CD4-positive, CD25-positive, alpha-beta regulatory T cell (primary cell): Measurements from ENCODE around the gene SLC6A13. TPM values are rescaled to one million over a fixed set of nuclear protein-coding genes. Genes with fewer than 3 reads are reported as not detected.
"Not testable (repeated sequence)": the region's sequence is repeated elsewhere in the genome, so short reads cannot be mapped to it uniquely, and the experiment has no call there.

Experiments used
- ATAC-seq, 2 donors: fragments of 150-1000 bp; cut with Tn5 transposase; one replicate each; pipeline ENCODE4 v1.10.0; 2021; ENCODE audit warnings: low read depth in 2 of 2, moderate number of reproducible peaks in 2 of 2, moderate library complexity in 1 of 2
- DNase-seq, 3 donors: peaks; one replicate each; pipeline versions ENCODE4 v3.0.0 to v3.0.0-alpha.2; 2012 to 2022; ENCODE audit warnings: mixed read lengths in 1 of 3
- H3K27ac ChIP-seq: one replicate; pipeline ENCODE4 v1.7.0; 2013; ENCODE audit warnings: mild to moderate bottlenecking, low read length; ENCODE audit not compliant: insufficient read depth, poor library complexity, severe bottlenecking
- H3K27me3 ChIP-seq: one replicate; pipeline ENCODE4 v1.7.0; 2013; ENCODE audit warnings: low read length; ENCODE audit not compliant: control insufficient read depth, insufficient read depth
- H3K36me3 ChIP-seq: one replicate; pipeline ENCODE4 v1.7.0; 2013; ENCODE audit warnings: mild to moderate bottlenecking, low read length, moderate library complexity; ENCODE audit not compliant: control insufficient read depth, insufficient read depth
- H3K4me1 ChIP-seq: 2 replicates; pipeline ENCODE4 v1.7.0; 2013; ENCODE audit warnings: mild to moderate bottlenecking, low read length; ENCODE audit not compliant: insufficient read depth, control insufficient read depth, poor library complexity, severe bottlenecking
- H3K4me3 ChIP-seq: one replicate; pipeline ENCODE4 v1.7.0; 2013; ENCODE audit warnings: low read depth, mild to moderate bottlenecking, low read length, moderate library complexity
- H3K9me3 ChIP-seq, 2 experiments: 1 replicate in 1 of 2; 2 replicates in 1 of 2; pipeline ENCODE4 v1.7.0; 2013; ENCODE audit warnings: low read length in 2 of 2, mild to moderate bottlenecking in 1 of 2, moderate library complexity in 1 of 2; ENCODE audit not compliant: control insufficient read depth in 2 of 2
- H3K27ac Mint-ChIP-seq, 3 donors: one replicate each; pipeline ENCODE4 v1.8.0; 2020 to 2022; ENCODE audit warnings: mild to moderate bottlenecking in 3 of 3, mixed read lengths in 3 of 3, moderate library complexity in 2 of 3
- H3K27me3 Mint-ChIP-seq: one replicate; pipeline ENCODE4 v1.8.0; 2022; ENCODE audit warnings: mild to moderate bottlenecking, mixed read lengths
- H3K36me3 Mint-ChIP-seq: one replicate; pipeline ENCODE4 v1.8.0; 2020; ENCODE audit warnings: mixed read lengths
- H3K4me1 Mint-ChIP-seq, 4 donors: one replicate each; pipeline ENCODE4 v1.8.0; 2020 to 2022; ENCODE audit warnings: mixed read lengths in 4 of 4, mild to moderate bottlenecking in 1 of 4
- H3K4me3 Mint-ChIP-seq, 4 donors: one replicate each; pipeline ENCODE4 v1.8.0; 2020 to 2022; ENCODE audit warnings: mild to moderate bottlenecking in 4 of 4, mixed read lengths in 4 of 4, moderate library complexity in 3 of 4
- H3K9me3 Mint-ChIP-seq, 7 donors: one replicate each; pipeline ENCODE4 v1.8.0; 2020 to 2022; ENCODE audit warnings: mixed read lengths in 7 of 7, mild to moderate bottlenecking in 3 of 7, moderate library complexity in 2 of 7
- polyA plus RNA-seq, 4 donors: library from polyadenylated mRNA; unstranded; fragments of 300-500 nt; fragmentation: Illumina TruSeq; gene quantifications; one replicate each; pipeline ENCODE4 v1.2.3, GENCODE V29; 2021
- total RNA-seq: library from RNA; stranded (reverse); gene quantifications from one replicate; pipeline ENCODE4 v1.2.3, GENCODE V29; 2022

The SLC6A13 gene
- total RNA-seq (0.49 TPM), polyA plus RNA-seq (not detected)

DNA sequence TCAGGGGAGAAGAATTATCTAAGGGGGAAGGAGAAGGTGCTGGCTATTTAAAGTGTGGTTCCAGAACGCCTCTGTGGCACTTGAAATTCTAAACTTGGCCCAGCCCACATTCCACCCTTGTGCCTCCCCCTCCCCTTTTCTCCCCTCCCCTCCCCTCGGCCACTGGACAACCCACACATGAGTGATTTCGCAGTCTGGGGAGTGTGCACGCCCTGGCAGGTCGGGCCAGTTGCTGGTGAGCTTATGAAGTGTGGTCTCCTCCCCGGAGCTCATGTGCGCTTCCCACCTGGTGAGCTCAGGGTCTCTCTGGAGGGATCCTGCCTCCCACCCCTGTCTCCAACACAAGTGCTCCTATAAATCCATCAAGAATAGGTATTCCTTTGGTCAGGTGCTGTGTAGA lies at the start of gene SLC6A13:
TSS of gene SLC6A13 (minus strand) at position 20 of the 400 bp plus-strand sequence. CDS start 2,784 bp downstream, outside the sequence.
- no peak within 1 kb of the TSS for H3K27ac ChIP-seq
- no peaks in the 10 kb centered on the region for H3K4me1 ChIP-seq
- H3K36me3 ChIP-seq: no peaks in the 10 kb centered on the region
- Mint-ChIP-seq H3K36me3 (no peaks in the 10 kb centered on the region), H3K4me3 (no peak within 1 kb of the TSS), H3K4me1 (peaks cover 0 to 6% (median 3%) of the 10 kb centered on the region in 4 donors), H3K9me3 (peaks cover 0 to 3% (median 0%) of the 10 kb centered on the region in 7 donors), H3K27me3 (peaks cover 32% of the 10 kb centered on the region), H3K27ac (no peak within 1 kb of the TSS)
- no peak within 1 kb of the TSS for H3K4me3 ChIP-seq
- ATAC-seq: no peak
- H3K9me3 ChIP-seq: no peaks in the 10 kb centered on the region
- DNase-seq: no peak
- peaks cover 8% of the 10 kb centered on the region for H3K27me3 ChIP-seq

DNA sequence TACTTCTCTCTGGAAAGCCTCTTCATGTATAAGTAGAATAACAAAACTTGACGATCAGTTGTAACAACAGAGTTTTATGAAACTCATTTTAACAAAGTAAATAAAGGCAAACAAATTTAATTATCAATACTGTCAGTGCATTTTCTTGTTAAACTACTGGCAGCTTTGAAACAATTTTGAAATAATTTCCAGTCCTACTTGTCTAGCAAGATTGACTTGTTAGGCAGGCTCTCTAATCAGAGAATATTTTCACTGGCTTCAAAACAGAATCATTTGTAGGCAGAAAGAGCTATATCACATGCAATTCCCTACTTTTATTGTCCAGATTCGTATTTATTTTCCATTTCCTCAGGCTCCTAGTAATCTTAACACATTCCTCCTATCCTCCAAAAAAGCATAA lies 45.9 kb upstream of the SLC6A13 start:
- peaks cover 78% of the 10 kb centered on the region for H3K36me3 Mint-ChIP-seq
- Histone ChIP-seq H3K27me3 (no peaks in the 10 kb centered on the region), H3K4me3 (no peak overlapping the region), H3K36me3 (peaks cover 96% of the 10 kb centered on the region), H3K27ac (no peak overlapping the region), H3K4me1 (peaks cover 3% of the 10 kb centered on the region), H3K9me3 (no peaks in the 10 kb centered on the region)
- peaks cover 0 to 1% (median 0%) of the 10 kb centered on the region in 7 donors for H3K9me3 Mint-ChIP-seq
- H3K27ac Mint-ChIP-seq: peak overlapping the region in 1 of 3 donors; percentile 42
- peaks cover 16 to 24% (median 21%) of the 10 kb centered on the region in 4 donors for H3K4me1 Mint-ChIP-seq
- H3K27me3 Mint-ChIP-seq: no peaks in the 10 kb centered on the region
- DNase-seq (no peak), ATAC-seq (no peak)
- H3K4me3 Mint-ChIP-seq: no peak overlapping the region

GRCh38 chr12:307406-307805 lies 44.8 kb upstream of the SLC6A13 start:
- Mint-ChIP-seq H3K27ac (no peak overlapping the region), H3K27me3 (no peaks in the 10 kb centered on the region), H3K4me1 (peaks cover 21 to 33% (median 29%) of the 10 kb centered on the region in 4 donors), H3K4me3 (no peak overlapping the region), H3K36me3 (peaks cover 81% of the 10 kb centered on the region), H3K9me3 (peaks cover 0 to 2% (median 0%) of the 10 kb centered on the region in 7 donors)
- Histone ChIP-seq H3K27me3 (no peaks in the 10 kb centered on the region), H3K9me3 (no peaks in the 10 kb centered on the region), H3K27ac (no peak overlapping the region), H3K4me1 (peaks cover 5% of the 10 kb centered on the region), H3K36me3 (peaks cover 89% of the 10 kb centered on the region), H3K4me3 (no peak overlapping the region)
- ATAC-seq: no peak
- DNase-seq: no peak

- Histone ChIP-seq H3K4me1 (peaks cover 5% of the 10 kb centered on the region), H3K36me3 (peaks cover 67% of the 10 kb centered on the region), H3K27ac (no peak overlapping the region), H3K4me3 (no peak overlapping the region), H3K9me3 (no peaks in the 10 kb centered on the region), H3K27me3 (no peaks in the 10 kb centered on the region)
- no peak for ATAC-seq
- peaks cover 0 to 10% (median 1%) of the 10 kb centered on the region in 7 donors for H3K9me3 Mint-ChIP-seq
- H3K27ac Mint-ChIP-seq: peak overlapping the region in 1 of 3 donors; percentile 15
- no peak for DNase-seq
- H3K27me3 Mint-ChIP-seq: no peaks in the 10 kb centered on the region
- H3K4me1 Mint-ChIP-seq: peaks cover 32 to 58% (median 53%) of the 10 kb centered on the region in 4 donors
- no peak overlapping the region for H3K4me3 Mint-ChIP-seq
- peaks cover 89% of the 10 kb centered on the region for H3K36me3 Mint-ChIP-seq
Measured at GRCh38 chr12:304805-305204, 42.2 kb upstream of the SLC6A13 start.

- H3K9me3 Mint-ChIP-seq: peaks cover 0 to 12% (median 3%) of the 10 kb centered on the region in 7 donors
- peak overlapping the region; percentile 3 for H3K4me3 ChIP-seq
- not testable (repeated sequence) for H3K27me3 Mint-ChIP-seq, H3K4me1 ChIP-seq, H3K9me3 ChIP-seq, ATAC-seq, H3K27me3 ChIP-seq
- H3K27ac ChIP-seq: peak overlapping the region; percentile 14
- peaks cover 89% of the 10 kb centered on the region for H3K36me3 Mint-ChIP-seq
- H3K4me1 Mint-ChIP-seq: peaks cover 32 to 67% (median 61%) of the 10 kb centered on the region in 4 donors
- peak in 2 of 3 donors; percentile 20 to 28 for DNase-seq
- H3K4me3 Mint-ChIP-seq: peak overlapping the region; percentile 43 to 69 (median 51)
- peaks cover 63% of the 10 kb centered on the region for H3K36me3 ChIP-seq
- H3K27ac Mint-ChIP-seq: peak overlapping the region; percentile 55 to 65 (median 58)
Measured at GRCh38 chr12:302766-303165, 40.1 kb upstream of the SLC6A13 start.

GRCh38 chr12:300166-300565 lies 37.5 kb upstream of the SLC6A13 start:
- Mint-ChIP-seq H3K27ac (peak overlapping the region in 2 of 3 donors; percentile 6 to 22), H3K4me3 (peak overlapping the region in 1 of 4 donors; percentile 66), H3K4me1 (peaks cover 28 to 59% (median 55%) of the 10 kb centered on the region in 4 donors)

DNA sequence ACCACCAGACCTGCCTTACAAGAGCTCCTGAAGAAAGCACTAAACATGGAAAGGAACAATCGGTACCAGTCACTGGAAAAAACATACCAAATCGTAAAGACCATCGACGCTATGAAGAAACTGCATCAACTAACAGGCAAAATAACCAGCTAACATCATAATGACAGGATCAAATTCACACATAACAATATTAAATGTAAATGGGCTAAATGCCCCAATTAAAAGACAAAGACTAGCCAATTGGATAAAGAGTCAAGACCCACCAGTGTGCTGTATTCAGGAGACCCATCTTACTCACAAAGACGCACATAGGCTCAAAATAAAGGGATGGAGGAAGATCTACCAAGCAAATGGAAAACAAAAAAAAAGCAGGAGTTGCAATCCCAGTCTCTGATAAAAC lies 36.9 kb upstream of the SLC6A13 start:
- H3K27me3 Mint-ChIP-seq, H3K9me3 ChIP-seq, H3K4me1 ChIP-seq, H3K4me3 Mint-ChIP-seq, H3K27ac ChIP-seq, ATAC-seq, H3K27me3 ChIP-seq, DNase-seq, H3K4me3 ChIP-seq: not testable (repeated sequence)
- peaks cover 0 to 12% (median 3%) of the 10 kb centered on the region in 7 donors for H3K9me3 Mint-ChIP-seq
- H3K36me3 ChIP-seq: peaks cover 63% of the 10 kb centered on the region
- peak overlapping the region in 1 of 3 donors; percentile 27 for H3K27ac Mint-ChIP-seq
- peaks cover 30 to 60% (median 54%) of the 10 kb centered on the region in 4 donors for H3K4me1 Mint-ChIP-seq
- peaks cover 84% of the 10 kb centered on the region for H3K36me3 Mint-ChIP-seq

More at GRCh38 chr12:300166-300565, 37.5 kb upstream of the SLC6A13 start:
- Mint-ChIP-seq H3K9me3 (peaks cover 0 to 12% (median 3%) of the 10 kb centered on the region in 7 donors), H3K36me3 (peaks cover 80% of the 10 kb centered on the region)
- not testable (repeated sequence) for H3K4me3 ChIP-seq, H3K9me3 ChIP-seq, H3K4me1 ChIP-seq, H3K27me3 ChIP-seq, ATAC-seq, H3K27me3 Mint-ChIP-seq, DNase-seq, H3K27ac ChIP-seq
- peaks cover 63% of the 10 kb centered on the region for H3K36me3 ChIP-seq

GRCh38 chr12:298059-298458 lies 35.4 kb upstream of the SLC6A13 start:
- ATAC-seq: not testable (repeated sequence)

More at GRCh38 chr12:298059-298458, 35.4 kb upstream of the SLC6A13 start:
- H3K27me3 Mint-ChIP-seq, H3K27ac Mint-ChIP-seq, H3K4me3 ChIP-seq, DNase-seq, H3K9me3 ChIP-seq, H3K4me1 ChIP-seq, H3K27me3 ChIP-seq, H3K27ac ChIP-seq: not testable (repeated sequence)
- Mint-ChIP-seq H3K4me1 (peaks cover 28 to 45% (median 42%) of the 10 kb centered on the region in 4 donors), H3K36me3 (peaks cover 80% of the 10 kb centered on the region), H3K4me3 (peak overlapping the region in 1 of 4 donors; percentile 58), H3K9me3 (peaks cover 0 to 12% (median 3%) of the 10 kb centered on the region in 7 donors)
- H3K36me3 ChIP-seq: peaks cover 65% of the 10 kb centered on the region
